Neural cell (in vitro differentiated cells): ENCODE data around the gene STIM2. TPM values are rescaled to one million over a fixed set of nuclear protein-coding genes. Genes with fewer than 3 reads are reported as not detected.

ENCODE experiments used
- H2AFZ ChIP-seq: fragments of 200-600, 300-800 bp; sonication (generic), shearing (Covaris generic); 2 replicates; pipeline ENCODE4 v1.6.0; 2014; ENCODE audit warnings: low read depth, mild to moderate bottlenecking, antibody characterized with exemption, low read length, moderate library complexity
- H3F3A ChIP-seq: fragments of 200-600 bp; shearing (Covaris generic); 2 replicates; pipeline ENCODE4 v1.6.1; 2016; ENCODE audit warnings: mild to moderate bottlenecking, moderate library complexity, mixed read lengths, antibody characterized with exemption, low read length; ENCODE audit not compliant: insufficient read depth, poor library complexity, severe bottlenecking
- H3K27ac ChIP-seq: fragments of 200-600, 300-800 bp; sonication (generic), shearing (Covaris generic); 2 replicates; pipeline ENCODE4 v1.5.1; 2014; ENCODE audit warnings: mild to moderate bottlenecking, low read length, moderate library complexity
- H3K27me3 ChIP-seq: fragments of 300-800, 200-600 bp; sonication (generic), shearing (Covaris generic); 2 replicates; pipeline ENCODE4 v1.6.0; 2014; ENCODE audit warnings: mild to moderate bottlenecking, low read depth, low read length, moderate library complexity; ENCODE audit not compliant: insufficient read depth
- H3K36me3 ChIP-seq: fragments of 300-800, 200-600 bp; sonication (generic), shearing (Covaris generic); 2 replicates; pipeline ENCODE4 v1.5.1; 2014; ENCODE audit warnings: mild to moderate bottlenecking, antibody characterized with exemption, low read length, moderate library complexity; ENCODE audit not compliant: insufficient read depth
- H3K4me2 ChIP-seq: fragments of 300-800, 200-600 bp; sonication (generic), shearing (Covaris generic); 2 replicates; pipeline ENCODE4 v1.6.0; 2014; ENCODE audit warnings: mild to moderate bottlenecking, low read length
- H3K4me3 ChIP-seq: fragments of 300-800, 200-600 bp; sonication (generic), shearing (Covaris generic); 2 replicates; pipeline ENCODE4 v1.5.1; 2014; ENCODE audit warnings: mild to moderate bottlenecking, low read length, moderate library complexity
- H3K79me2 ChIP-seq: fragments of 200-600 bp; shearing (Covaris generic); replicated peaks from 2 replicates; pipeline ENCODE4 v1.6.0; 2014; ENCODE audit warnings: mild to moderate bottlenecking, low read length, moderate library complexity; ENCODE audit not compliant: insufficient read depth
- H3K9ac ChIP-seq: fragments of 300-800, 200-600 bp; sonication (generic), shearing (Covaris generic); 2 replicates; pipeline ENCODE4 v1.6.1; 2016; ENCODE audit warnings: mild to moderate bottlenecking, low read length, mixed read lengths
- H3K9me2 ChIP-seq: fragments of 200-600 bp; shearing (Covaris generic); 2 replicates; pipeline ENCODE4 v1.6.1; 2016; ENCODE audit warnings: mild to moderate bottlenecking, low read length, mixed read lengths; ENCODE audit not compliant: insufficient read depth
- H3K9me3 ChIP-seq: fragments of 200-600, 300-800 bp; sonication (generic), shearing (Covaris generic); 2 replicates; pipeline ENCODE4 v1.6.1; 2016; ENCODE audit warnings: mild to moderate bottlenecking, mixed run types, low read length, moderate library complexity, mixed read lengths
- H4K20me1 ChIP-seq: fragments of 200-600 bp; shearing (Covaris generic); 2 replicates; pipeline ENCODE4 v1.6.1; 2016; ENCODE audit warnings: mild to moderate bottlenecking, mixed run types; ENCODE audit not compliant: insufficient read depth
- EP300 ChIP-seq: fragments of 450-650 bp; conservative IDR thresholded peaks from 2 replicates; pipeline ENCODE4 v1.6.1; 2014; ENCODE audit warnings: antibody characterized with exemption, mild to moderate bottlenecking, moderate library complexity; ENCODE audit not compliant: poor library complexity, severe bottlenecking
- EZH2 ChIP-seq: fragments of 200-600, 300-800 bp; shearing (Covaris generic), sonication (generic); IDR thresholded peaks from 2 replicates; pipeline ENCODE4 v1.6.1; 2014; ENCODE audit warnings: antibody characterized with exemption, low read length, borderline replicate concordance, mild to moderate bottlenecking; ENCODE audit not compliant: insufficient read depth, poor library complexity, severe bottlenecking
- MXI1 ChIP-seq: fragments of 450-650 bp; conservative IDR thresholded peaks from 2 replicates; pipeline ENCODE4 v1.6.1; 2014; ENCODE audit warnings: antibody characterized with exemption, mild to moderate bottlenecking; ENCODE audit not compliant: poor library complexity, severe bottlenecking
- POLR2AphosphoS5 ChIP-seq: IDR thresholded peaks from 2 replicates; pipeline ENCODE4 v1.6.1; 2012
- RAD21 ChIP-seq: fragments of 450-650 bp; conservative IDR thresholded peaks from 2 replicates; pipeline ENCODE4 v1.6.1; 2014; ENCODE audit warnings: antibody characterized with exemption, mild to moderate bottlenecking, moderate library complexity
- SMC3 ChIP-seq: fragments of 450-650 bp; conservative IDR thresholded peaks from 2 replicates; pipeline ENCODE4 v1.6.1; 2014; ENCODE audit warnings: antibody characterized with exemption, mild to moderate bottlenecking, moderate library complexity; ENCODE audit not compliant: poor library complexity
- TAF1 ChIP-seq: IDR thresholded peaks from 2 replicates; pipeline ENCODE4 v1.6.1; 2012; ENCODE audit warnings: low read depth
- polyA plus RNA-seq: library from polyadenylated mRNA; depleted of rRNA; stranded (reverse); fragments of >200 nt; gene quantifications from 2 replicates; pipeline ENCODE4 v1.2.3, GENCODE V29; 2014
- TF ChIP-seq, protein P1 (sequence below): fragments of 450-650 bp; IDR thresholded peaks from 2 replicates; pipeline ENCODE4 v1.5.1; 2014; ENCODE audit warnings: antibody characterized with exemption, mild to moderate bottlenecking, moderate library complexity; ENCODE audit not compliant: poor library complexity, severe bottlenecking
- TF ChIP-seq, protein P2 (sequence below): IDR thresholded peaks from 2 replicates; pipeline ENCODE4 v1.6.1; 2012; ENCODE audit warnings: borderline replicate concordance

STIM2 gene
- polyA plus RNA-seq, 1 donor from 2014 or later = 25.3 TPM

DNA sequence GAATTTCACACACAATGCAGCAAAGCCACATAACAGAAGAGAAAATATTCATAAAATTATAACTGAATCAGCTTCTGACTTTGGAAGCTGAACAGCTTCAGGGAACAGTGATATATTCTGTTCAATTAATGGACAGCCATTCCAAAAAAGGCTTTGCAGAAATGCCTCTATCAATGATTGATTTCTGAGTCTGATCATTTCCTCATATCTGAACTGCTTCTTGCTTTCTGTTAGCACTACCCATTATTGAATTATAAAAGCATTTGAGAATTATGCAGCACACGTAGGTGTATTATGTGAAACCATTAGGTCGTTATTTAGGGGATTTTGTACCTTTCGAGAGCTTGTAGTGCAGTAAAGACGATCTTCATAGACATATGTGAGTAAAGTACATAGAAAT lies 159.6 kb downstream of the STIM2 start:
- Histone ChIP-seq H2AFZ (no peak overlapping the region), H3K79me2 (no peaks in the 10 kb centered on the region), H3K9me2 (no peaks in the 10 kb centered on the region), H4K20me1 (no peaks in the 10 kb centered on the region), H3K4me2 (no peak overlapping the region), H3K9me3 (no peaks in the 10 kb centered on the region), H3K27ac (no peak overlapping the region), H3K36me3 (peaks cover 7% of the 10 kb centered on the region), H3K27me3 (no peaks in the 10 kb centered on the region), H3K4me3 (no peak overlapping the region), H3K9ac (no peak overlapping the region), H3F3A (no peaks in the 10 kb centered on the region)
- TF ChIP-seq EP300 (no peak), EZH2 (no peak), MXI1 (no peak), TAF1 (no peak), RAD21 (no peak)
- TF ChIP-seq, protein P1, sequence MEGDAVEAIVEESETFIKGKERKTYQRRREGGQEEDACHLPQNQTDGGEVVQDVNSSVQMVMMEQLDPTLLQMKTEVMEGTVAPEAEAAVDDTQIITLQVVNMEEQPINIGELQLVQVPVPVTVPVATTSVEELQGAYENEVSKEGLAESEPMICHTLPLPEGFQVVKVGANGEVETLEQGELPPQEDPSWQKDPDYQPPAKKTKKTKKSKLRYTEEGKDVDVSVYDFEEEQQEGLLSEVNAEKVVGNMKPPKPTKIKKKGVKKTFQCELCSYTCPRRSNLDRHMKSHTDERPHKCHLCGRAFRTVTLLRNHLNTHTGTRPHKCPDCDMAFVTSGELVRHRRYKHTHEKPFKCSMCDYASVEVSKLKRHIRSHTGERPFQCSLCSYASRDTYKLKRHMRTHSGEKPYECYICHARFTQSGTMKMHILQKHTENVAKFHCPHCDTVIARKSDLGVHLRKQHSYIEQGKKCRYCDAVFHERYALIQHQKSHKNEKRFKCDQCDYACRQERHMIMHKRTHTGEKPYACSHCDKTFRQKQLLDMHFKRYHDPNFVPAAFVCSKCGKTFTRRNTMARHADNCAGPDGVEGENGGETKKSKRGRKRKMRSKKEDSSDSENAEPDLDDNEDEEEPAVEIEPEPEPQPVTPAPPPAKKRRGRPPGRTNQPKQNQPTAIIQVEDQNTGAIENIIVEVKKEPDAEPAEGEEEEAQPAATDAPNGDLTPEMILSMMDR = no peak

DNA sequence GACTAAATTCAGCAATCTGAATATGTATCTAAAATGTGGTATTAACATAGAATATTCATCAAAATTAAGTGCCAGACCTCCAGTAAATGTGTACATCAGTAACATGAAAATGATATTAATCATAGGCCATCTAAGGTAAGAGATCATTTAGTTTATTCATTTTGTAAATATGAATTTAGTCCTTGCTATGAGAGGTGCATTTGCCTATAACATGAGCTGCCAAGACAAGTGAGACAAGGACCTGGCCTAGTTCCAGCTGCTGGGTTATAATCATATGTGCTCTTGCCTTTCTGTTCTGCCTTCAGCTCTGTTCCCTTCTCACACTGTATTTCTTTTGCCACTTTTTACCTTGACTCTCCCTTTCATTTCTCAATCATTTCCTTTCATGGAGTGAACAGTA lies 160.0 kb downstream of the STIM2 start:
- H3K9me2 ChIP-seq = no peaks in the 10 kb centered on the region
- H3K27me3 ChIP-seq = no peaks in the 10 kb centered on the region
- TF ChIP-seq, protein P2, sequence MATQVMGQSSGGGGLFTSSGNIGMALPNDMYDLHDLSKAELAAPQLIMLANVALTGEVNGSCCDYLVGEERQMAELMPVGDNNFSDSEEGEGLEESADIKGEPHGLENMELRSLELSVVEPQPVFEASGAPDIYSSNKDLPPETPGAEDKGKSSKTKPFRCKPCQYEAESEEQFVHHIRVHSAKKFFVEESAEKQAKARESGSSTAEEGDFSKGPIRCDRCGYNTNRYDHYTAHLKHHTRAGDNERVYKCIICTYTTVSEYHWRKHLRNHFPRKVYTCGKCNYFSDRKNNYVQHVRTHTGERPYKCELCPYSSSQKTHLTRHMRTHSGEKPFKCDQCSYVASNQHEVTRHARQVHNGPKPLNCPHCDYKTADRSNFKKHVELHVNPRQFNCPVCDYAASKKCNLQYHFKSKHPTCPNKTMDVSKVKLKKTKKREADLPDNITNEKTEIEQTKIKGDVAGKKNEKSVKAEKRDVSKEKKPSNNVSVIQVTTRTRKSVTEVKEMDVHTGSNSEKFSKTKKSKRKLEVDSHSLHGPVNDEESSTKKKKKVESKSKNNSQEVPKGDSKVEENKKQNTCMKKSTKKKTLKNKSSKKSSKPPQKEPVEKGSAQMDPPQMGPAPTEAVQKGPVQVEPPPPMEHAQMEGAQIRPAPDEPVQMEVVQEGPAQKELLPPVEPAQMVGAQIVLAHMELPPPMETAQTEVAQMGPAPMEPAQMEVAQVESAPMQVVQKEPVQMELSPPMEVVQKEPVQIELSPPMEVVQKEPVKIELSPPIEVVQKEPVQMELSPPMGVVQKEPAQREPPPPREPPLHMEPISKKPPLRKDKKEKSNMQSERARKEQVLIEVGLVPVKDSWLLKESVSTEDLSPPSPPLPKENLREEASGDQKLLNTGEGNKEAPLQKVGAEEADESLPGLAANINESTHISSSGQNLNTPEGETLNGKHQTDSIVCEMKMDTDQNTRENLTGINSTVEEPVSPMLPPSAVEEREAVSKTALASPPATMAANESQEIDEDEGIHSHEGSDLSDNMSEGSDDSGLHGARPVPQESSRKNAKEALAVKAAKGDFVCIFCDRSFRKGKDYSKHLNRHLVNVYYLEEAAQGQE = no peak
- TF ChIP-seq POLR2AphosphoS5 = no peak
- H3K27ac ChIP-seq = no peak overlapping the region
- H3F3A ChIP-seq = no peaks in the 10 kb centered on the region
- H3K4me2 ChIP-seq = no peak overlapping the region
- no peaks in the 10 kb centered on the region for H3K9me3 ChIP-seq
- H3K4me3 ChIP-seq = no peak overlapping the region
- H4K20me1 ChIP-seq = no peaks in the 10 kb centered on the region
- no peak overlapping the region for H2AFZ ChIP-seq
- H3K9ac ChIP-seq = no peak overlapping the region
- H3K79me2 ChIP-seq = no peaks in the 10 kb centered on the region
- H3K36me3 ChIP-seq = peaks cover 7% of the 10 kb centered on the region

DNA sequence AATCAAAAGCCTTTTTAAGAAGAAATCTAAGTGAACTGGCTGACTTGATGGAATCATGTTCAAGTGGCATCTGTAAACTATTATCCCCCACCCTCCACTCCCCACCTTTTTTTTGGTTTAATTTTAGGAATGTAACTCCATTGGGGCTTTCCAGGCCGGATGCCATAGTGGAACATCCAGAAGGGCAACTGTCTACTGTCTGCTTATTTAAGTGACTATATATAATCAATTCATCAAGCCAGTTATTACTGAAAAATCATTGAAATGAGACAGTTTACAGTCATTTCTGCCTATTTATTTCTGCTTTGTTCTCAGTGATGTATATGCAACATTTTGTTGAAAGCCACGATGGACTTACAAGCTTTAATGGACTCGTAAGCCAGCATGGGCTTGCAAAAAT lies 162.3 kb downstream of the STIM2 start:
- no peaks in the 10 kb centered on the region for H3K9me2 ChIP-seq
- H3K4me2 ChIP-seq = no peak overlapping the region
- H2AFZ ChIP-seq = no peak overlapping the region
- no peaks in the 10 kb centered on the region for H4K20me1 ChIP-seq
- H3K4me3 ChIP-seq = no peak overlapping the region
- H3K79me2 ChIP-seq = no peaks in the 10 kb centered on the region
- no peak overlapping the region for H3K27ac ChIP-seq
- H3F3A ChIP-seq = no peaks in the 10 kb centered on the region
- H3K36me3 ChIP-seq = peaks cover 7% of the 10 kb centered on the region
- H3K9me3 ChIP-seq = no peaks in the 10 kb centered on the region
- no peak overlapping the region for H3K9ac ChIP-seq
- no peak for TF ChIP-seq MXI1
- TF ChIP-seq TAF1 = no peak
- TF ChIP-seq POLR2AphosphoS5 = no peak
- no peak for TF ChIP-seq EP300
- no peak for TF ChIP-seq EZH2
- no peak for TF ChIP-seq RAD21
- TF ChIP-seq, protein P2 = no peak
- TF ChIP-seq, protein P1 = no peak
- no peak for TF ChIP-seq SMC3
- H3K27me3 ChIP-seq = no peaks in the 10 kb centered on the region
